Measurements from ENCODE around the gene GTF2IRD2.
"Not testable (repeated sequence)": the region's sequence is repeated elsewhere in the genome, so short reads cannot be mapped to it uniquely, and the experiment has no call there.

GTF2IRD2 gene

GRCh38 chr7:74788369-74789150 is 62.8 kb downstream of the GTF2IRD2 start:
- DNase-seq (ENCODE audit: low read depth, low spot score): peak; percentile 80

DNA sequence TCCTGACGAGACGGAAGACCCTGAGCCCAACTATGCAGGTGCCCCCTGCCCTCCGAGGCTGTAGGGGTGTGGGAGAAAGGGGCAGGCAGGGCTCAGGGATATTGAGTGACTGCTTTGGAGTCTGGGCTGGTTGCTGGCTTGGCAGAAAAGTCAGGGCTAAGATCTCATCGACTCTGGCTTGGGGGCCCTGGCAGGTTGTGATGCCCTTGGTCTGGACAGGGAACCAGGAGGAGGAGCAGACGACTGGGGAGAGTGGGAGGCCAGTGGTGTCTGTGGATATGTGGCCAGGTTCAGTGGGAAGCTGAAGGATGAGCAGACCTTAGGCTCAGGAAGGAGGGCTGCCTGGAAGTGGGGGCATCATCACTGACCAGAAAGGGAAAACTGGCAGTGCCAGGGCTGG is 67.8 kb downstream of the GTF2IRD2 start:
- DNase-seq (ENCODE audit: low read depth, low spot score): not testable (repeated sequence)

GRCh38 chr7:74781746-74782145 is 69.7 kb downstream of the GTF2IRD2 start:
- not testable (repeated sequence) for DNase-seq (ENCODE audit: low read depth, low spot score)

DNA sequence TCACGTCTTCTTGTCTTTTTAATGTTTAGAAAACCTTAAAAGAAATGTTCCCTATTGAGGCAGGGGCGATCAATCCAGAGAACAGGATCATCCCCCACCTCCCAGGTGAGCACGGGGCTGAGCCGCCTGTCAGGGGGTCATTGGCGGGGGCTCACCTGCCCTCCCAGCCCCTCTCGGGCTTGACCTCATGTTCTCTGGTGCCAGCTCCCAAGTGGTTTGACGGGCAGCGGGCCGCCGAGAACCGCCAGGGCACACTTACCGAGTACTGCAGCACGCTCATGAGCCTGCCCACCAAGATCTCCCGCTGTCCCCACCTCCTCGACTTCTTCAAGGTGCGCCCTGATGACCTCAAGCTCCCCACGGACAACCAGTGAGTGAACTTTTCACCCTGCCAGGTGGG is 72.4 kb downstream of the GTF2IRD2 start:
- DNase-seq (ENCODE audit: low read depth, low spot score): not testable (repeated sequence)

DNA sequence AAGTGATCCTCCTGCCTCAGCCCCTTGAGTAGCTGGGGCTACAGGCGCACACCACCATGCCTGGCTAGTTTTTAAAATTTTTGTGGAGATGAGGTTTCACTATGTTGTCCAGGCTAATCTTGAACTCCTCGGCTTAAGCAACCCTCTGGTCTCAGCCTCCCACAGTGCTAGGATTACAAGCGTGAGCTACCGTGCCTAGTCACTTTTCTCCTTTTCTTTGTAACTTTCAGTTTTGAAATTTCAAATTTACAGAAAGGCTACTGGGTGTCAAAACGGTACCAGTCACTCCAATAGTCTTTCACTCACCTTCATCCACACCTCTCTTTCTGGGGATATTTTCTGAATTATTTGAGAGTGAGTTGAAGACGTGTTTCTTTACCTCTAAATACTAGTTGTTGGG is 76.3 kb downstream of the GTF2IRD2 start:
- not testable (repeated sequence) for DNase-seq (ENCODE audit: low read depth, low spot score)

- DNase-seq (ENCODE audit: low read depth, low spot score): not testable (repeated sequence)
Measured at GRCh38 chr7:74773760-74774750, 77.3 kb downstream of the GTF2IRD2 start, which contains the start of gene NCF1. NCF1 (plus strand) TSS chr7:74774011; CDS start chr7:74774032, 21 bp downstream.

GRCh38 chr7:74772093-74772492 is 79.3 kb downstream of the GTF2IRD2 start:
- not testable (repeated sequence) for DNase-seq (ENCODE audit: low read depth, low spot score)

- DNase-seq (ENCODE audit: low read depth, low spot score): not testable (repeated sequence)
Measured at GRCh38 chr7:74770062-74770461, 81.3 kb downstream of the GTF2IRD2 start.

DNA sequence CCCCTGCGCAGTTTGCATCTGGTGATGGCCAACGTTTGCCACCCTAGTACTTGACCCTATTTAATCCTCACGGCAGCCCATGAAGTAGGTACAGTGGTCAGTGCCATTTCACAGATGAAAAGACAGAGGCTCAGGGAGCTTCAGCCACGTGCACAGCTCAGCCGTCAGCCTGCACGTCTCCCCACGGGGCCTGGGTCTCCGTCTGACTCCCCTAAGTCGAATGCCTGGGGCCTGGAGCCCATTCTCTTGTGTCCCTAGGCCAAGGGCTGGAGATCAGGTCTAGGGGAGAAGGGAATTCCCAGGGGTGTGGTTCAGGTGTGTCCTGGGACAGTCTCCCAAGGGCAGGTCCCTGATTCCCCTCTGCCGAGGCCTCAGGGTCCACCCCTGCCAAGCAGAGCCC is 84.4 kb downstream of the GTF2IRD2 start:
- not testable (repeated sequence) for DNase-seq (ENCODE audit: low read depth, low spot score)

DNA sequence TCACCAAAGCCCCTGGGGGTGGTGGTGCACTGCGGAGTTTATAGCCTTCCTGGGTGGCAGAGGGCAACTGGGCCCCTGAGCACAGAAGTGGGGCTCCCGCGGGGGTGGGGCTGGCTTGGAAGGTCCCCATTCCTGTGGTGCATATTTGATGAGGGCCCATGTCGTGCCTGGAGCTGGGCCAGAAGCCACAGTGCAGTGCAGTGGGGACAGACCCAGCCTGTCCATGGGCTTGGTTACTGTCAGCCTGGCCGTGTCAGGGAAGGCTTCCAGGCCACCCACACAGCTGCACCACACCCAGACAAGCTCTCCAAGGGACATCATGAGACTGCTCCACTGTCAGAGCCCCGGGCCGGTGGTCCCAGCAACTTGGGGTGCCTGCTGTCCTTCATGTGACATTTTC is 84.9 kb downstream of the GTF2IRD2 start:
- DNase-seq (ENCODE audit: low read depth, low spot score): not testable (repeated sequence)

DNA sequence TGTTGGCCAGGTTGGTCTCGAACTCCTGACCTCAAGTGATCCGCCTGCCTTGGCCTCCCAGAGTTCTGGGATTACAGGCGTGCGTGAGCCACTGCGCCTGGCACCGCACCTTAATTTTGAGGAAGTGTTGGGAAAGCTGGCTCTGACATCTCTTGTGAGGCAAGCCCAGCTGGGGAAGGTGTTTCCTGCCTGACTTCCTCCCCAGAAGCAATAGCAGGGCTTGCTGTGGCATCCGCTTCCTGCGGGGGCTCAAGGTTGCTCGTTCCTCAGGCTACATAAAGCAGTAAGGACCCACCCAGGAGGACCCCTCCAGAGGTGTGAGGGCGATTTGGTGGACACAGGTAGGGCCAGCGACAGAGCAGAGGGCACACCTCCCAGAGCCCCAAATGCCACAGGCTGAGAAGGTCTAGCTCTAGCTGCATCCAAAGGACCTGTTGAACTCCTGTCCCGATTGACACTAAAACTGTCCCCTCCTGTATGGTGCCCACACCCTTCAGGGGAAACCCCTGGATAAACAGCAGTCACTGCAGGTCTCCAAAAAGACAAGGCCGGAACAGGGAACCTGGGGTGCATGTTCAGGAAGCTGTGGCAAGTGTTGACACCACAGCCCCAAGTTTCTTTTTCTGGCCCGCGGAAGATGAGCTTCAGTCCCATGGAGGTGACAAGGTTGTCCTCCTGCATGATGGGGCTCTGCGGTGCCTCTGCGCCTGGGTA is 86.0 kb downstream of the GTF2IRD2 start:
- DNase-seq (ENCODE audit: low read depth, low spot score): not testable (repeated sequence)

DNA sequence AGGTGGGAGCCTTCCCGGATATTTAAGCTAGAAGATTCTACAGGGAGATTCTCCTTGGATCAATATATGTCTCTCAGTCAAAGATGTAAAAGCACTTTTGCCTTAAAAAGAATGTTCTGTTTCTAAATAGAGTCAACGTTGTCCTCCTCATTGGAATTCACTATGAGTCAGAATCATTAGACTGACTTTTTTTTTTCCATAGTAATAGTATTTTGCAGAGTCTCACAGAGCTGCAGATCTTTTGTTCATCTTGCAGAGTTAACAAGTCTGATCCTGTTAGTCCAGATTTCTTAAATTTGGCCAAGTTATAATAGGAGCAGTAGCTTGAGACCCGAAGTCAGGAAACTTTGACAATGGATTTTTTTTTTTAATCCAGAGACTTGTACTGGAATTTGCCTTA is 92.4 kb downstream of the GTF2IRD2 start:
- not testable (repeated sequence) for DNase-seq (ENCODE audit: low read depth, low spot score)

GRCh38 chr7:74758268-74758667 is 93.1 kb downstream of the GTF2IRD2 start:
- DNase-seq (ENCODE audit: low read depth, low spot score): not testable (repeated sequence)

- DNase-seq (ENCODE audit: low read depth, low spot score): not testable (repeated sequence)
Measured at GRCh38 chr7:74756673-74757072, 94.7 kb downstream of the GTF2IRD2 start.

DNA sequence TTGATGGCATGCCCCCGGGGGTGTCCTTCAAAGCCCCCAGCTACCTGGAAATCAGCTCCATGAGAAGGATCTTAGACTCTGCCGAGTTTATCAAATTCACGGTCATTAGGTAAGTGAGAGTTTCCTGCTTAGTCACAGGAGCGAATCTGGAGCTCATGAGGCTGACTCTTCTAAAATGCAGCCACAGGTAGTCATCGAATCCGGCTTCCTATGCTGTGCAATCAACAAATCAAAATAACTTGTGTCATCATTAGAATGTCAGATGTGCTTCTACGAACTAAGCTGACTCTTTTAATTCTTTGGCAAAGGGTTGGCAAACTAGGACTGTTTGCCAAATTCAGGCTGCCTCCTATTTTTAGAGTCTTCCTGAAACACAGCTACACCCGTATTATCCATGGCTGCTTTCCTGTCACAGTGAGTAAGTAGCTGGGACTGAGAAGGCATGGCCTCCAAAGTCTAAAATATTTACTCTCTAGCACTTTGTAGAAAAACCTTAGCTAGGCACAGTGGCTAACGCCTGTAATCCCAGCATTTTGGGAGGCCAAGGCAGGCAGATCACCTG is 97.4 kb downstream of the GTF2IRD2 start:
- not testable (repeated sequence) for DNase-seq (ENCODE audit: low read depth, low spot score)

All from activated naive CD8-positive, alpha-beta T cell treated with anti-CD3 and anti-CD28 coated beads, Interleukin-2, amount 50 U/mL, for 16 hours (primary cell).